ENCODE data around the gene ADAMTS13.

GRCh38 chr9:133433351-133433843 is 11.2 kb downstream of the ADAMTS13 start:
- TF ChIP-seq CTCF (conservative IDR thresholded peaks at IDR 0.05 in 1 of 2, IDR thresholded peaks at IDR 0.05 in 1 of 2; ENCODE audit: low read depth in 1 of 2, low read length in 2 of 2) (no peak), EZH2 (IDR thresholded peaks at IDR 0.05; ENCODE audit: low read length, missing control alignments) (no peak)
